A673 (cell line): ENCODE results near the gene B3GNT2. TPM values are rescaled to one million over a fixed set of nuclear protein-coding genes. Genes with fewer than 3 reads are reported as not detected.

Experiments used
- BruUV-seq: library from RNA; stranded (reverse); fragments of 400-500 nt; replicated peaks from 2 replicates; lab custom pipeline; 2021; lab: Mats Ljungman, UMichigan
- CTCF ChIA-PET: fragments of 300-600 bp; sonication (Branson Sonifier 250); formaldehyde crosslinking; loops from one replicate; lab custom pipeline; 2022; ENCODE audit warnings: antibody characterized with exemption; lab: Charles Lee
- POLR2A ChIA-PET: fragments of 300-600 bp; sonication (Branson Sonifier 250); formaldehyde crosslinking; loops from one replicate; lab custom pipeline; 2022; ENCODE audit warnings: antibody characterized with exemption; ENCODE audit not compliant: low non-redundant PET; lab: Charles Lee
- DNase-seq: peaks from one replicate; pipeline ENCODE4 v3.0.0-alpha.2; 2015; ENCODE audit warnings: low spot score
- H3K27ac ChIP-seq: fragments of 200-600 bp; sonication (generic); 2 replicates; pipeline ENCODE4 v1.5.1; 2016; ENCODE audit warnings: mixed run types, low read depth, mild to moderate bottlenecking, mixed read lengths, antibody characterized with exemption, low read length; ENCODE audit not compliant: poor library complexity, severe bottlenecking
- H3K27me3 ChIP-seq: fragments of 200-600 bp; sonication (generic); replicated peaks from 2 replicates; pipeline ENCODE4 v1.6.1; 2017; ENCODE audit warnings: mixed run types, low read depth, mild to moderate bottlenecking, mixed read lengths, antibody characterized with exemption, low read length; ENCODE audit not compliant: insufficient read depth, poor library complexity
- H3K36me3 ChIP-seq: fragments of 200-600 bp; sonication (generic); 2 replicates; pipeline ENCODE4 v1.6.1; 2016; ENCODE audit warnings: mixed run types, mild to moderate bottlenecking, mixed read lengths, antibody characterized with exemption, low read length; ENCODE audit not compliant: insufficient read depth, poor library complexity, severe bottlenecking
- H3K4me1 ChIP-seq: fragments of 200-600 bp; sonication (generic); 2 replicates; pipeline ENCODE4 v1.6.1; 2017; ENCODE audit warnings: mixed run types, mild to moderate bottlenecking, mixed read lengths, antibody characterized with exemption, low read length; ENCODE audit not compliant: insufficient read depth, poor library complexity, severe bottlenecking
- H3K4me3 ChIP-seq: fragments of 200-600 bp; sonication (generic); 2 replicates; pipeline ENCODE4 v1.5.1; 2016; ENCODE audit warnings: low read depth, mixed run types, mild to moderate bottlenecking, mixed read lengths, low read length; ENCODE audit not compliant: poor library complexity, severe bottlenecking
- H3K9me3 ChIP-seq: fragments of 200-600 bp; sonication (generic); 2 replicates; pipeline ENCODE4 v1.6.1; 2016; ENCODE audit warnings: mixed run types, low read depth, mild to moderate bottlenecking, mixed read lengths, antibody characterized with exemption, low read length; ENCODE audit not compliant: poor library complexity, severe bottlenecking
- EZH2 ChIP-seq: fragments of 200-600 bp; sonication (generic); IDR thresholded peaks from 2 replicates; pipeline ENCODE4 v1.6.1; 2017; ENCODE audit warnings: borderline replicate concordance, low read depth, mild to moderate bottlenecking, mixed read lengths, antibody characterized with exemption, low read length; ENCODE audit not compliant: poor library complexity, severe bottlenecking
- intact Hi-C: fragments of 100-400 bp; cut with micrococcal nuclease; formaldehyde crosslinking; loops from one replicate; pipeline ENCODE4 v1.10.0; 2022; ENCODE audit not compliant: unreplicated experiment
- total RNA-seq: library from RNA; stranded (reverse); gene quantifications from 2 replicates; pipeline ENCODE4 v1.2.3, GENCODE V29; 2021
- TF ChIP-seq, protein P1 (sequence below): fragments of 300-800, 200-600 bp; sonication (generic); conservative IDR thresholded peaks from 2 replicates; pipeline ENCODE4 v1.5.1; 2017; ENCODE audit warnings: low read depth, mild to moderate bottlenecking, antibody characterized with exemption, low read length, moderate library complexity, mixed read lengths

The B3GNT2 gene
- total RNA-seq, 1 experiment from 2014 or later = 6.5 TPM

DNA sequence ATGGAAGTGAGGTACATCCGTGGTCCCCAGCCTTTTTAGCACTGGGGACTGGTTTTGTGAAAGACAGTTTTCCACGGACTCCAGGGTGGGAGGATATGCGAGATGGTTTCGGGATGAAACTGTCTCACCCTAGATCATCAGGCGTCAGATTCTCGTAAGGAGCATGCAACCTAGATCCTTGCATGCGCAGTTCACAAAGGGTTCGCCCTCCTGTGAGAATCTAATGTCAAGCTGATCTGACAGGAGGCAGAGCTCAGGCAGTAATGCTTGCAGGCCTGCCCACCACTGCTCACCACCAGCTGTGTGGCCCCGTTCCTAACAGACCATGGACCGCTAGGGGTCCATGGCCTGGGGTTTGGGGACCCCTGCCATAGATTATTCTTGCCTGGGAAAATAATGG lies 11.6 kb downstream of the B3GNT2 start:
- no TSS peak for BruUV-seq
- H3K9me3 ChIP-seq = no peaks in the 10 kb centered on the region
- no peak overlapping the region for H3K4me3 ChIP-seq
- no peak overlapping the region for H3K27ac ChIP-seq
- no peaks in the 10 kb centered on the region for H3K36me3 ChIP-seq
- H3K4me1 ChIP-seq = no peaks in the 10 kb centered on the region
- CTCF ChIA-PET = no interaction called here
- no peak for DNase-seq
- intact Hi-C loops = no loop called here
- TF ChIP-seq, protein P1, sequence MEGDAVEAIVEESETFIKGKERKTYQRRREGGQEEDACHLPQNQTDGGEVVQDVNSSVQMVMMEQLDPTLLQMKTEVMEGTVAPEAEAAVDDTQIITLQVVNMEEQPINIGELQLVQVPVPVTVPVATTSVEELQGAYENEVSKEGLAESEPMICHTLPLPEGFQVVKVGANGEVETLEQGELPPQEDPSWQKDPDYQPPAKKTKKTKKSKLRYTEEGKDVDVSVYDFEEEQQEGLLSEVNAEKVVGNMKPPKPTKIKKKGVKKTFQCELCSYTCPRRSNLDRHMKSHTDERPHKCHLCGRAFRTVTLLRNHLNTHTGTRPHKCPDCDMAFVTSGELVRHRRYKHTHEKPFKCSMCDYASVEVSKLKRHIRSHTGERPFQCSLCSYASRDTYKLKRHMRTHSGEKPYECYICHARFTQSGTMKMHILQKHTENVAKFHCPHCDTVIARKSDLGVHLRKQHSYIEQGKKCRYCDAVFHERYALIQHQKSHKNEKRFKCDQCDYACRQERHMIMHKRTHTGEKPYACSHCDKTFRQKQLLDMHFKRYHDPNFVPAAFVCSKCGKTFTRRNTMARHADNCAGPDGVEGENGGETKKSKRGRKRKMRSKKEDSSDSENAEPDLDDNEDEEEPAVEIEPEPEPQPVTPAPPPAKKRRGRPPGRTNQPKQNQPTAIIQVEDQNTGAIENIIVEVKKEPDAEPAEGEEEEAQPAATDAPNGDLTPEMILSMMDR = no peak
- TF ChIP-seq EZH2 = no peak
- POLR2A ChIA-PET = no interaction called here
- no peaks in the 10 kb centered on the region for H3K27me3 ChIP-seq

DNA sequence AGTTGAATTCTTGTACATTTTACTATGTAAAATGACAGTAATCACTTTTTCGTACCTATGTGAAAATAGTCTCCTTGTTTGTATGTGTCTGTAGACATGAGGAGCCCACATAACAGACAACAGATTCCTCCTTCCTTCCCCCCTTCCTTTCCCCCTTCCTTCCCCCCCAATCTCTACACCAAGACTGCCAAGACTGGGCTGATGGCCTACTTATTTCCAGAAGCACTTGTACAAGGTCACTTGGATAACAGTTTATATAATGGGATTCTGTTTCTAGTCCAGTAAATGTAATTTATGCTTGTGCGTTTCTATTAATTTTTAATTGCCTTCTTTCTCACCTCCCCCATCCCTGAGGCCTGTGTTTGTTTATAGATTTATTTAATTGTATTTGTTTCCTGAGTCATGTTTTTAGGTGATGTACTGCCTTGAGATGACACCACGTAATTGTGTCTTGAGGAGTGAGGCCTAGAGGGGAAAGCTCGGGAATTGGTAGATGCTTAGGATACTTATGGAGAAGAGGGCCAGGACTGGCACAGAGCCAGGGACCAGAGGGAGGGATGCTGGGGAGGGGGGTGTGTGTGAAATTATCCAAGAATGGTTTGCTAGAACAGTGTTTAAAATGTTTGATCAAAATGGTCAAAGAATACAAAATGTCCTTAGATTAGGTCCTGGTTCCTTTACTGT lies 12.3 kb downstream of the B3GNT2 start:
- Histone ChIP-seq H3K4me1 (no peaks in the 10 kb centered on the region), H3K4me3 (no peak overlapping the region), H3K27ac (no peak overlapping the region), H3K9me3 (no peaks in the 10 kb centered on the region), H3K36me3 (no peaks in the 10 kb centered on the region), H3K27me3 (no peaks in the 10 kb centered on the region)
- CTCF ChIA-PET = no interaction called here
- intact Hi-C loops = no loop called here
- POLR2A ChIA-PET = no interaction called here
- no TSS peak for BruUV-seq
- TF ChIP-seq, protein P1 = no peak
- no peak for TF ChIP-seq EZH2
- DNase-seq = no peak

DNA sequence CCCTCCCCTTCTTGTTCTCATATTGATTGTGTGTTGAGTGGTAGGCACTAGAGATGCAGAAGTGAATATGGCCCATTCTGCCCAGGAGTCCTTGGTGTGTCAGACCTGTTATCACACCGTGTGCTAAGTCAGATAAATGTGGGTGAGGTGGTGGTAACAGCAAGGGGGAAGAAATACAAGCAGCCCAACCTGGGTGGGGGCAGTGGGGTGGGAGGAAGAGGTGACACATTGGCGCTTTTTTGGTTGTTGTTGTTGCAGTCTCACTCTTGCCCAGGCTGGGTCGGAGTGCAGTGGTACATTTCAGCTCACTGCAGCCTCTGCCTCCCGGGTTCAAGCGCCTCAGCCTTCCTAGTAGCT lies 12.8 kb downstream of the B3GNT2 start:
- Histone ChIP-seq H3K4me1 (no peaks in the 10 kb centered on the region), H3K27me3 (no peaks in the 10 kb centered on the region), H3K4me3 (no peak overlapping the region), H3K27ac (no peak overlapping the region), H3K9me3 (no peaks in the 10 kb centered on the region), H3K36me3 (no peaks in the 10 kb centered on the region)
- intact Hi-C loops = no loop called here
- TF ChIP-seq, protein P1 = no peak
- no peak for TF ChIP-seq EZH2
- no peak for DNase-seq
- no TSS peak for BruUV-seq
- POLR2A ChIA-PET = no interaction called here
- CTCF ChIA-PET = no interaction called here
